Keratinocyte (primary cell): ENCODE data around the gene KRT84. TPM values are rescaled to one million over a fixed set of nuclear protein-coding genes. Genes with fewer than 3 reads are reported as not detected.

Experiments used
- DNase-seq: peaks from one replicate; pipeline ENCODE4 v3.0.0-alpha.2; 2011; ENCODE audit warnings: low read depth, missing footprints, low spot score
- FAIRE-seq: peaks from 2 replicates; lab custom pipeline; 2011; peaks lifted over from hg19 to GRCh38; lab: Jason Lieb, UNC
- H2AFZ ChIP-seq: 2 replicates; pipeline ENCODE4 v1.6.0; 2012; ENCODE audit warnings: low read length, control low read depth, inconsistent platforms; ENCODE audit not compliant: control insufficient read depth
- H3K27ac ChIP-seq: 2 replicates; pipeline ENCODE4 v1.5.1; 2011; ENCODE audit warnings: low read length; ENCODE audit not compliant: control insufficient read depth, insufficient read depth
- H3K27me3 ChIP-seq: 3 replicates; pipeline ENCODE4 v1.6.0; 2011; ENCODE audit warnings: low read length; ENCODE audit not compliant: control insufficient read depth, insufficient read depth; ENCODE audit errors: extremely low read depth
- H3K36me3 ChIP-seq, 2 experiments: 2 replicates in 1 of 2; 3 replicates in 1 of 2; pipeline ENCODE4 v1.5.1; 2011; ENCODE audit warnings: low read length in 2 of 2, mild to moderate bottlenecking in 1 of 2; ENCODE audit not compliant: control insufficient read depth in 2 of 2, insufficient read depth in 2 of 2; ENCODE audit errors: extremely low read depth in 1 of 2
- H3K4me1 ChIP-seq: 3 replicates; pipeline ENCODE4 v1.5.1; 2011; ENCODE audit warnings: low read length; ENCODE audit not compliant: control insufficient read depth, insufficient read depth; ENCODE audit errors: extremely low read depth
- H3K4me2 ChIP-seq: 3 replicates; pipeline ENCODE4 v1.6.0; 2011; ENCODE audit warnings: low read depth, low read length; ENCODE audit not compliant: control insufficient read depth, insufficient read depth; ENCODE audit errors: extremely low read depth
- H3K4me3 ChIP-seq, 3 experiments: fragments of 200-600 bp in 1 of 3; sonication (generic) in 1 of 3; 2 replicates in 2 of 3; 3 replicates in 1 of 3; pipeline ENCODE4 v1.5.1; 2011 to 2016; ENCODE audit warnings: low read length in 3 of 3, mild to moderate bottlenecking in 3 of 3, control low read depth in 2 of 3, inconsistent platforms in 1 of 3, low read depth in 1 of 3, mixed read lengths in 1 of 3, mixed run types in 1 of 3, moderate library complexity in 1 of 3; ENCODE audit not compliant: control insufficient read depth in 2 of 3, insufficient read depth in 2 of 3; ENCODE audit errors: extremely low read depth in 1 of 3
- H3K79me2 ChIP-seq: 2 replicates; pipeline ENCODE4 v1.6.0; 2012; ENCODE audit warnings: low read length; ENCODE audit not compliant: control insufficient read depth, insufficient read depth
- H3K9ac ChIP-seq: 3 replicates; pipeline ENCODE4 v1.6.0; 2011; ENCODE audit warnings: low read length; ENCODE audit not compliant: control insufficient read depth, insufficient read depth; ENCODE audit errors: extremely low read depth
- H3K9me1 ChIP-seq: 3 replicates; pipeline ENCODE4 v1.6.0; 2011; ENCODE audit warnings: low read length; ENCODE audit not compliant: control insufficient read depth, insufficient read depth; ENCODE audit errors: extremely low read depth
- H3K9me3 ChIP-seq: 2 replicates; pipeline ENCODE4 v1.5.1; 2012; ENCODE audit warnings: low read depth, low read length; ENCODE audit not compliant: control insufficient read depth
- H4K20me1 ChIP-seq: 3 replicates; pipeline ENCODE4 v1.6.0; 2011; ENCODE audit warnings: low read length; ENCODE audit not compliant: control insufficient read depth, insufficient read depth; ENCODE audit errors: extremely low read depth
- EZH2 ChIP-seq: IDR thresholded peaks from one replicate; pipeline ENCODE4 v1.6.1; 2012; ENCODE audit warnings: inconsistent platforms, mild to moderate bottlenecking, low read length, moderate library complexity
- dilution Hi-C: fragments of 300-500 bp; cut with MboI; formaldehyde crosslinking; loops from one replicate; pipeline ENCODE4 v1.7.0; 2020; ENCODE audit warnings: low sequenced_read_pairs; ENCODE audit not compliant: extremely low pct_ligation_motif_present
- polyA plus RNA-seq, 5 experiments: library from polyadenylated mRNA; depleted of rRNA in 3 of 5; stranded (reverse) in 3 of 5; stranded (forward) in 1 of 5; unstranded in 1 of 5; fragments of >200 nt; gene quantifications; 1 replicate in 1 of 5; 2 replicates in 3 of 5; 3 replicates in 1 of 5; pipeline versions ENCODE4 v1.2.1 to v1.2.3, GENCODE V29; 2011 to 2012; ENCODE audit warnings: missing spikeins in 2 of 5, low read depth in 1 of 5, low replicate concordance in 1 of 5
- TF ChIP-seq, protein P1 (sequence below), 3 experiments: IDR thresholded peaks in 1 of 3; conservative IDR thresholded peaks in 1 of 3; optimal IDR thresholded peaks in 1 of 3; 2 replicates in 2 of 3; 3 replicates in 1 of 3; pipeline versions ENCODE3 to v1.5.1; 2011; ENCODE audit warnings: low read length in 3 of 3, mild to moderate bottlenecking in 3 of 3, moderate library complexity in 2 of 3, control low read depth in 1 of 3, inconsistent platforms in 1 of 3; ENCODE audit not compliant: insufficient read depth in 2 of 3; ENCODE audit errors: extremely low read depth in 1 of 3

Gene KRT84
- polyA plus RNA-seq, 1 donor (not counting 4 experiments of a cell fraction or from before 2014, with no cell fraction given), result 0.10 TPM

DNA sequence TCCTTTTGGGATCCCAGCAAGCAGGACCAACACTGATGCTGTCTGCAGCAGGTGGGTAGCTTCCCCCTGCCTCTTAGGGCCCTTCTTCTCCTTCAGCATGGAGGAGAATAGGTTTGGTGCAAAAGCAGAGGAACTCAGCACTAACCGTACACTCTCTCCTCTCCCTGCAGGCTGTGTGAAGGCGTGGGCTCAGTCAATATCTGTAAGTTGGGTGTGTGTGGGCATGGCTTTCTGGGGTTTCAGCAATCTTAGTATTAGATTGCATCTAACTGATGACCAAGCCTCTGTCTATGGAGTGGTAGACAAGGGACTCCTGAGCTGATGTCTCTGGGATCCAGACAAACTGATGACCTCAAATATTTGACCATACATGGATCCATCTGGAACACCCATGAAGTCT is 32.5 kb downstream of the KRT84 start:
- Histone ChIP-seq H3K27ac (no peak overlapping the region), H3K27me3 (no peaks in the 10 kb centered on the region), H3K4me3 (no peak overlapping the region), H2AFZ (no peak overlapping the region), H3K9me1 (no peaks in the 10 kb centered on the region), H4K20me1 (no peaks in the 10 kb centered on the region), H3K79me2 (no peaks in the 10 kb centered on the region), H3K9ac (no peak overlapping the region), H3K4me1 (peaks cover 8% of the 10 kb centered on the region), H3K4me2 (no peak overlapping the region), H3K36me3 (no peaks in the 10 kb centered on the region), H3K9me3 (no peaks in the 10 kb centered on the region)
- TF ChIP-seq, protein P1, sequence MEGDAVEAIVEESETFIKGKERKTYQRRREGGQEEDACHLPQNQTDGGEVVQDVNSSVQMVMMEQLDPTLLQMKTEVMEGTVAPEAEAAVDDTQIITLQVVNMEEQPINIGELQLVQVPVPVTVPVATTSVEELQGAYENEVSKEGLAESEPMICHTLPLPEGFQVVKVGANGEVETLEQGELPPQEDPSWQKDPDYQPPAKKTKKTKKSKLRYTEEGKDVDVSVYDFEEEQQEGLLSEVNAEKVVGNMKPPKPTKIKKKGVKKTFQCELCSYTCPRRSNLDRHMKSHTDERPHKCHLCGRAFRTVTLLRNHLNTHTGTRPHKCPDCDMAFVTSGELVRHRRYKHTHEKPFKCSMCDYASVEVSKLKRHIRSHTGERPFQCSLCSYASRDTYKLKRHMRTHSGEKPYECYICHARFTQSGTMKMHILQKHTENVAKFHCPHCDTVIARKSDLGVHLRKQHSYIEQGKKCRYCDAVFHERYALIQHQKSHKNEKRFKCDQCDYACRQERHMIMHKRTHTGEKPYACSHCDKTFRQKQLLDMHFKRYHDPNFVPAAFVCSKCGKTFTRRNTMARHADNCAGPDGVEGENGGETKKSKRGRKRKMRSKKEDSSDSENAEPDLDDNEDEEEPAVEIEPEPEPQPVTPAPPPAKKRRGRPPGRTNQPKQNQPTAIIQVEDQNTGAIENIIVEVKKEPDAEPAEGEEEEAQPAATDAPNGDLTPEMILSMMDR (optimal IDR thresholded peaks at IDR 0.05 in 1 of 3, IDR thresholded peaks at IDR 0.05 in 1 of 3, conservative IDR thresholded peaks at IDR 0.05 in 1 of 3; ENCODE audit: extremely low read depth in 1 of 3, insufficient read depth in 2 of 3, low read length in 3 of 3), result no peak
- TF ChIP-seq EZH2, result no peak
- no peak for FAIRE-seq
- no peak for DNase-seq
- dilution Hi-C loops, result no loop called here

DNA sequence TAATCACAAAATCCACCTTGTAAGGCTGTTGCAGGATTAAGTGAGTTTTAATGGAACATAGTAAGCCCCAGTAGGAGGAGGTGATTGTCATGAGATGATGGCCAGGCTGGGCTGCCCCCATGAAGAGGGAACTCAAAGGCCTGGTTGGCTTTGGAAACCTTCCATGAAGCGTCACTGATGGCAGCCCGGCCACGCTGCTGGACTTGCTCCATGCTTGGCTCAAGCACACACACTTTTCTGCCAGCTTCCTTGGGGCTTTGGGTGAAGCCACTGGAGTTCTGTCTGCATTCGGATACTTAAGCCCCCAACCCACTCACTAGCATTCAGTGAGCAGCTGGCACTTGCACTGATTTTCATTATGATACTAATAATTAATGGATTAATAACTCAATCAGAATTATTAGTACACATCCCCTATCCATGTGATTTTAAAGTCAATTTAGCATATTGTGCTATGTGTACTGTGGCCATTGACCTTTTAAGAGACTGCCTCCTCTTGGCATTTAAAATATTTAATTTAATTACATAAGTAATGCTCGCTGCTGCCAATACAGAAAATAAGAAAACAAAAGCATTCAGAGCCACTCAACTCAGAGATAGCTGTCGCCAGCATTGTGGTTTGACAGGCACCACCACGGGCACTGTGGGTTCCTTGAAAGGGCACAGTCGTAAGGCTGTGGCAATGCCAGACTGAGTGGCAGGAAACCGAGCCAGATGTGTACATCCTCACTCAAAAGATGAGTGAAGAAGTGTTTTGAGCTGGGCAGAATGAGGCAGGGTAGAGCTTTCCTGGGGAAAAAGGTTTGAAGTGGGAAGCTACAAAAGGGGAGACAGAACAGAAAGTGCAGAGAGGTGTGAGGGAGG is 34.0 kb downstream of the KRT84 start:
- H2AFZ ChIP-seq, result no peak overlapping the region
- H3K4me1 ChIP-seq, result peaks cover 13% of the 10 kb centered on the region
- no peak overlapping the region for H3K4me2 ChIP-seq
- TF ChIP-seq, protein P1 (optimal IDR thresholded peaks at IDR 0.05 in 1 of 3, IDR thresholded peaks at IDR 0.05 in 1 of 3, conservative IDR thresholded peaks at IDR 0.05 in 1 of 3; ENCODE audit: extremely low read depth in 1 of 3, insufficient read depth in 2 of 3, low read length in 3 of 3), result no peak
- TF ChIP-seq EZH2, result no peak
- H3K9ac ChIP-seq, result no peak overlapping the region
- H3K9me1 ChIP-seq, result no peaks in the 10 kb centered on the region
- no peak overlapping the region for H3K4me3 ChIP-seq
- no peak overlapping the region for H3K27ac ChIP-seq
- H4K20me1 ChIP-seq, result no peaks in the 10 kb centered on the region
- H3K79me2 ChIP-seq, result no peaks in the 10 kb centered on the region
- H3K27me3 ChIP-seq, result no peaks in the 10 kb centered on the region
- no peak for FAIRE-seq
- H3K36me3 ChIP-seq, result no peaks in the 10 kb centered on the region
- DNase-seq, result no peak
- no peaks in the 10 kb centered on the region for H3K9me3 ChIP-seq
- dilution Hi-C loops, result no loop called here
